Stimulated activated CD8-positive, alpha-beta memory T cell treated with anti-CD3 and anti-CD28 coated beads, Interleukin-15, amount 100 ng/mL, for 48 hours (primary cell): Measurements from ENCODE around the gene PPP2R2D.

Experiments
- DNase-seq, 2 donors: peaks; one replicate each; pipeline ENCODE4 v3.0.0-alpha.2; 2020; ENCODE audit warnings: low read depth in 2 of 2

The PPP2R2D gene

DNA sequence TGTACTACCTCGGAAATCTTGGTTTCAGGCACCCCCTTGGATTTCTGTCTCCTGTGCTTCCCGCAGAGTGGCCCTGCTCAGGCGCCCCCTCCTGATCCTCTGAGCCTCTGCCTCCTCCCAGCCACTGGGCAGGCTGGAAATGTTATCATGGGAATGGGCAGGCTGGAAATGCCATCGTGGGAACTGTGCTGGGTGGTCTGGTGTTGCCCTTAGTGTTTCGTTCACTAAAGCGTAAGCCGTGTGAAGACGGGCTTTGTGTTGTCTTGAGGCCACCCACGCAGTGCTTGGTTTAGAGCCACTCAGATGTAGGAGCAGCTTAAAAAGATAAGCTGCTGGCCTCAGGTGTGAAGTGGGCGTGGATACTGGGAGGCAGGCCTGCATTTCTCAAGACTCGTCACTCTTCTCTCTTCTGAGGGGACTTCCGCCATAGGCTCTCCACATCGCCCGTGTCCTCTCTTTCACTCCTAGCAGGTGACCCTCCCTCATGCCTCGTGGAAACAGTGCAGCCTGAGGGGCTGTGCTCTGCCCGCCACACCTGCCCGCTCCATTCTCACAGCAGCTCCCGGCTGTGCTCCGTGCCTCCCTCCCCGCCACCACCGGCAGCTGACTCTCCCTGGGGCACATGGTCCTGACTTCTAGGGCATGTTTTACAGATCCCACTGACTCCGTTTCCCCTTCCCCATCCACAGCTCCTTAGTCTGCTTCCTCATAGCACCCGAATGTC lies 28.5 kb downstream of the PPP2R2D start:
- no peak for DNase-seq

DNA sequence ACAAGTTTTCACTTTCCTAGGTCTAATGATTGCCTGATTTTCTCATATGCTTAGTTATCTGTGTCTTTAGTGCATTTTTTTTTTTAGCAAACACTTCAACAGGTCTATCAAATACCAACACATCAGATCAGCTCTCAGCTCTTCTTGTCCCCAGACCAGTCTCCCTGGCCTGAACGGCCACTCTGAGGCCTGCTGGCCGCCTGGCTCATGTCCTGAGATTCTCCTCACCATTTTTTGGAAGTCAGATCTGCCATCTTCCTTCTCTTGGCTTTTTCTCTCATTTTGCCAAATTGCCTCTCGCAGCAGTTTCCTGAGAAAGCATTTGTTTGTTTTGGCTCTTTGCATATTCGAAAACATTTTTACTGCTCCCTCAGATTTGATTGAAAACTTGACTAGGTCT lies 29.3 kb downstream of the PPP2R2D start:
- DNase-seq, result no peak

DNA sequence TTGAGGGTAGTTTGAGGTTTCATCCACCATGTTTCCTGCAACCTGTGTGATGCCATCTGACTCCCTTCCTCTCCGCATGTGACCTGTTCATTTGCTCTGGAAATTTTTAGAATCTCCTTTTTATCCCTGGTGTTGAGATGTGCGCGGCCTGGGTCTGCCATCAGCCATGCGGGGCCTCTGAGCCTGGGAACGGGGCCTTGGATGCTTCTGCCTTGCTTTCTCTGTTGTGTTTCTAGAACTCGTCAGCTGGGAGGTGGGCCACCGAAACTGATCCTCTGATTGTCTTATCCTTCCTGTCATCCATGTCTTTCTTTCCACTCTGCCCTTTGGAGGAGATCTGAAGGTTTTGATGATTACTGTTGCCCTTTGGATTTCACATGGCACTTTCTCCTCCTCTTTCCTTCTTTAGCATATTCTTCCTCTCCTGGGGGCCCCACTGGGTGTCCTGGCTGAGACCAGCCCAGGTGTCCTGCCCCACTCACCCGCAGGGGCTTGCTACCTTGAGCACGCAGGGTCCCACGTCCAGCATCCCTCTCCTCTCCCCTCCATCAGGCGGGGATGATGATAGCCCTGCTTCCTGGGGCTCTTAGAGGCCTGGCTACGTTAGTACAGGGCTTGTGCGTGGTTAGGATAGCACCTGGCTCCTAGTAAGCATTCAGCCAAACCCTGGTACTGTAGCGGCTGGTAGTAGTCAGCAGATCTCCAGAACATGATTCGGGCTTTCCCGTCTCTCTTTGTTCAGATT lies 29.9 kb downstream of the PPP2R2D start:
- DNase-seq, result no peak

DNA sequence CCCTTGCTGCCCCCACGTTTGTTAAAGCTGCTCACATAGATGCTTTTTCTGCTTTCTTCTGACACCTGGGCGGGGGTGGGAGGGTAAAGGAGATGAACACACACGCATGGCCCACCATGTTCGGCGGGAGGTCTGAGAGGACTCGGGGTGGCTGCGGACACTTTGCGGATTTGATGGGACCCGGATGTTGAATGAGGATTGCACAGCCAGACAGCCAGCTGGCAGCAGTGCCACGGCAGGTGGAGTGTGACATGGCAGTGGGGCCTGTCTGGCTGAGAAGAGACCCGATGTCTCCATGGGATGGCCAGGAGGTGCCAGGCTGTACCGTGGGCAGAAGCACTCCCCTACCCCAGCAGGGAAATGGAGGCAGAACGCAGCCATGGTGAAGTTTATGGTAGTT lies 31.2 kb downstream of the PPP2R2D start:
- DNase-seq, result no peak

DNA sequence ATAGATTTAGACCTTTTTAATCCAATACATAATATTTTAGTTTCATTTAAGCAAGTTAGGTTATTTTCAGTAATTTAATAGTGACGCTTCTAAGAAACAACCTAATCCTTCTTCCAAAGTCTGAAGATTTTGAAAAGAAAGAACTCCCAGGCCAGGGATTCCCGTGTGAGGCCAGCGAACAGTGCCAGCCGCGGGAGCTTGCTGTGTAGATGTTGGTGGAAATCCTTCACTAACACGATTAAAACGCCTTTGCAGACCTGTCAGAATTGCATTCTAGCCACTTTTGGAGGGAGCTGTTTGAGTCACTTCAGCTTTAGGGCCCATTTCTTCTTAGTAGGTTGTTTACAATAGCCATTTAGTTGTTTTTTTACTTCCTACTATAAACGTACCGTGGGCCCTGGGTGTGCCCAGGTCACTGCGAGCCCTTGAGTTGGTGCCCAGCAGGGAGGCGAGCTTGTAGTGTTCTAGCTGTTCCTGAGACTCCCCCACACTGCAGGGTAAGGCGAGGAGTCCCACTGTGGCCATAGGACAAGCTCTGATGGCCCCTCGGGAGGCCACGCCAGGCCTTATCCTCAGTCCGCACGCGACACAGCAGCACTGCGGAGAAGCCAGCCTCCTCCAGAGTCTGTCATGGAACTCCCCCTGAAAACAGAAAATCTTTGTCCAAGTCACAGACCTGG lies 32.3 kb downstream of the PPP2R2D start:
- no peak for DNase-seq

DNA sequence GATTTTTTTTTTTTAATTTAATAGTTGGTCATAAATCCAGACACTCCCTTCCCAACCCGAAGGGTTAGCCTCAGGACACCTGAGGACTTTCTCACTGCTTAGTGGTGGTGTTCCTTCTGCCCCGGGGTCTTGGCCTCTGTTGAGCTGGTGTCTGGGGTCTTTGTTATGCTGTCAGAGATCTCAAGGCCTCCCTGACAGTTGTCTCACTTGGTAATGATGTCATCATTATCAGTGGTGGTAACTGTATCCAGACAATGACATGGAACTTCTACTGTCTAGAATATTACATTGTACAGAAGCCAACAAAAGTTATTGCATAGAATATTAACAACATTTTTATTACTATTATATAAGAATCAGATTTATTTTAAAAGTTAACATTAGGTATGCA lies 32.9 kb downstream of the PPP2R2D start:
- DNase-seq, result no peak

DNA sequence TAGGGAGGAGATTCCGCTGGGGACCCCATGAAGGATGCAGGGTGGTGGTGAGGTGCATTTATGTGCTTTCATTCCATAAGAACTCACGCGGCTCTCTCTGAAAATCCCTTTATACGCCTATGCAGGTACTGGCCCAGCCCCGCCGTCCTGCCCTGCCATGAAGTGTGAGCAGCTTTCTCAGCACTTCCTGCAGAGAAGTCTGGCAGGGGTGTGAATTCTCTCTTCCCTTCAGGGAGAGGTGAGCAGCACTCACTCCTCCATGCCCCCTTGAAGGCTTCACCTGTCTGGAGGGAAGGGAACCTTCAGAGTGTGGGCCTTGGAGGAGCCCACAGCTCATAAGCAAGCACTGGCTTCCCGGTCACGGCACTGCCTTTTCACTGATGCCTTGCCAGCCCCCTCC lies 34.0 kb downstream of the PPP2R2D start:
- DNase-seq, result no peak

DNA sequence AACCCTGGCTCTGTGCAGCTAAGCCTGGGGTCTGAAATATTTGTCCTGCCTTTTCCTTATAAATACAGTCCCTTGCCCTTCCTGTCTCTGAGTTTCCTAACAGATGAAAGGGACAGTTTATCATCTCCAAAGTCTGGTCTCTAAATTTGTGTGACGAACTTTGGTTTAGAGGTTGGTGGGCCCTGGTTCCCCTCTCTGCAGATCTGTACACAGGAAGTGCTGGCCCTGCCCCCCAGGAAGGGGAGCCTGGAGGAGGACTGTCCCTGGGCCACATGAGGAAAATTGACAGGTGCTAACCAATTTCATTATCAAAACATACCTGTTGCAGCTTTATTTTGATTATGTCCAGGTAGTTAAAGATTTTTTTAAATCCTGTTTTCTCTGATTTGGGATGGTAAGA lies 34.5 kb downstream of the PPP2R2D start:
- no peak for DNase-seq

DNA sequence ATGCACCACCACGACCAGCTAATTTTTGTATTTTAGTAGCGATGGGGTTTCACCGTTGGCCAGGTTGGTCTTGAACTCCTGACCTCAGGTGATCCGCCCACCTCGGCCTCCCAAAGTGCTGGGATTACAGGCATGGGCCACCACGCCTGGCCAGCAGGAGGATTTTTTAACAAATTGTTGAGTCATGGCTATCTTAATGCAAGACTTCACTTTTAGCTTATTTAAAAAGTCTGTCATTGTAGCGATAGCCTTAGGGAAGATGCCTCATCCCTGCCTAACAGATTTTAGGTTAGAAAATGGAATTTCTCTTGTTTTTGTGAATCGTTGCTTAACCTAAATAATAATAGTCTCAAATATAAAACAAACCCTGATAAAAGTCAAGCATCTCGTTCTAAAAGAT lies 35.5 kb downstream of the PPP2R2D start:
- DNase-seq, result no peak

DNA sequence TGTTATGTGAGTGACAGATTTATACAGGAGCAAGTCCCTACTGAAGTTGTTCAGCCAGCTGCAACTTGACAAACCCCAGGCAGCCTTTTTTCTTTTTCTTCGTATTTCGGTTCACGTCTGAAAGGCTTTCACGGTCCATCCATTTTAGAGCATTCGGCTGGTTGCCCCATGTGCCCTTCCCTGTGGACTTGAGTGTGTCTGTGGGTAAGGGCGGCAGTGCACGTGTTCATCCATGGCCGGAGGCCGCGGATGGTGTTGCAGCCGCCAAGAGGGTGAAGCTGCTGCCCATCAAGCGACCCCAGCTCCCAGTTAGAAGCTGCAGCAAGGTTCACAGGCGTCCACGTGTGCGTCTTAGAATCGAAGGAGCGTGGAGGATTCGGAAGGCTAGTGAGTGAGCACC lies 35.9 kb downstream of the PPP2R2D start:
- DNase-seq, result no peak

DNA sequence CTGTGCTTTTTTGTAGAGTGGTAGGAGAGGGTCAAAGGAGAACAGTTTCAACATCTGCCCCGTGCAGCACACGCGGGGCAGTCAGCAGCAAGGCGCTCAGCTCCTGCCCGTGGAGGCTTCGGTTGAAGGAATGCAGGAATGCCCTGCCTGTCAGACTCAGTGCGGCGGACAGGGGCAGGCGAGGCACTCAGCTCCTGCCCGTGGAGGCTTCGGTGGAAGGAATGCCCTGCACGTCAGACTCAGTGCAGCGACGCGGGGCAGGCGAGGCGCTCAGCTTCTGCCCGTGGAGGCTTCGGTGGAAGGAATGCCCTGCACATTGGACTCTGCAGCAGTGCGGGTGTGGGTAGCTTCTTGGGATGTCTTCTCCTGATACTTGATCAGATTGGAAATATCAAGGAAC lies 37.0 kb downstream of the PPP2R2D start:
- no peak for DNase-seq

DNA sequence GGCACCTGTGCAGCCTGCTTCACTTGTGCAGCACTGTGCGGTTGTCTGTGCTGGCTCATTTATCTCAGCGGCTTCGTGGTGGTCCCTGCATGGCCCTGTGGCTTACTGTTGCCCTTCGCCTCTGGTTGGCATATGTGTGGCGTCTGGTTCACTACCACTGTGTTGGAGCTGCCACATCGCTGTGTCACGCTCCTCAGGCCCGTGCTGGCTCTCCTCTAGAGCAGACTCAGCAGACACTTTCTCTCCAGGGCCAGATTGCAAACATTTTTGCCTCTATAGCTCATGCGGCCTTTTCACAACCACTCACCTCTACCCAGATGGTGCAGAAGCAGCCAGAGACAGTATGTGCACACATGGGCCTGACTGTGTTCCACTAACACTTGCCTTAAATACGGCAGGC lies 37.9 kb downstream of the PPP2R2D start:
- no peak for DNase-seq

DNA sequence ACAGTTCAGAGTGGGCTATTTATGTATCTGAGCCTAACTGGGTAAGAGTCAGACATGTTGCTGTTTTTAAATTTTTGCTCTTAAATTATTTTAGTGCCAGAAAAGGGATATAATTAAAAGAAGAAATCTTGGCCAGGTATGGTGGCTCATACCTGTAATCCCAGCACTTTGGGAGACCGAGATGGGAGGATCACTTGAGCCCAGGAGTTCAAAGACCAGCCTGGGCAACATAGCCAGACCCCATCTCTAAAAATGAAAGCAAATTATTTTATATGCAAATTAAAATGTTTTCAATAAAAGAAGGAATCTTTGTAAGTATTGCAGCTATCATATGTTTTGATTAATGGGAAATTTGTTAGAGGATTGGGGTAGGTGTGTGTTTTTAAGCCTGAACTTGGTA lies 41.6 kb downstream of the PPP2R2D start:
- DNase-seq, result no peak

DNA sequence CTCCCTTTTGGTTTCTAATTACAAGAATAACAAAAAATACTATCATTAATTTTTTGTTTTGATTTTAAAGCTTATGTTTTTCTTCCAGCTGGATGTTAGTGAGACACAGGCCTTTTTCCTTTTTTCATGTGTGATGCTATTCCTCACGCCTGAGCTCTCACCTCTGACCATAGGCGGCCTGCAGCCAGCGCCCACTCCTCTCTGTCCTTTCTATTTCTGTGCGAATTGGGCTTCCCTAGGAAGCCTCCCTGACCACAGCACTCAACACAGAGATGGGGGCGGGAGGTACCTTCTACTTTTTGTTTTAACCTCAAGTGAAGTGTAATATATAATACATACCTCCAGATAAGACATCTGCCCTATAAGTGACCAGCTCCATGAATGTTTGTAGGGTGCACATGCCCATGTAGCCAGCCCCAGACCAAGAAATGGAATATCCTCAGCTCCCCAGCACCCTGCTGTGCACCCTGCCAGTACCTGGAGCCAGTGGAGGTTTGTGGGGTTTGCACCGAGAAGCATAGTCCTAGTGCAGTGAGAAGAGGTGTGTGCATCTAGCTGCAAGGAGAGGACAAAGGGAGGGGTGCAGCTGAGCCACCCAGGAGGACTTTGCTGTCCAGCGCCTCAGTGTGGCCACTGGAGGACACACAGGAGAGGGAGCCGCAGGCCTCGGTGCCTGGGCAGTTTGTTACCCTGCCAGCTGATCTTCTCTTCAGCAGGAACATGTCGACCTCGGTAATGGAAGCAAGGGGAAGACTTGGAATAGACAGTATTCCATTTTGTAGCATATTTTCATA lies 42.4 kb downstream of the PPP2R2D start:
- DNase-seq, result no peak

DNA sequence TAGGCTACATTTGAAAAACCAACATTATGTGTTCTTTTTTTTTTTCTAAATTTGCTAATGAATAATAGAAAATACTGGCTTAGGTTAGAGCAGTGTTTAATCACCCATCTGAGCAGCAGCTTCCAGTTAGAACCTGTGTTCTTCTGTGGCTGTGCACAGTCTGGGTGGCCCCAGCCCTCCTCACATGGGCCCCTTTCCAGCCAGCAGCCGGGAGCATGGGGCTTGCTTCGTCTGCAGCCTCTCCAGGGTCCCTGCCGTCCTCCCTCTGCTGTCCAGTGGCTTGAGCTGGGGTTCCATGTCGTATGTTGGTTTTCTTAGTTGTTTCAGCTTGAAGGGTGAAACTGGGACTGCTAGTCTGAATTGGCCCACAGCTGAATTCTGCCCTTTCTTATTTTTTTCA lies 43.6 kb downstream of the PPP2R2D start:
- no peak for DNase-seq

DNA sequence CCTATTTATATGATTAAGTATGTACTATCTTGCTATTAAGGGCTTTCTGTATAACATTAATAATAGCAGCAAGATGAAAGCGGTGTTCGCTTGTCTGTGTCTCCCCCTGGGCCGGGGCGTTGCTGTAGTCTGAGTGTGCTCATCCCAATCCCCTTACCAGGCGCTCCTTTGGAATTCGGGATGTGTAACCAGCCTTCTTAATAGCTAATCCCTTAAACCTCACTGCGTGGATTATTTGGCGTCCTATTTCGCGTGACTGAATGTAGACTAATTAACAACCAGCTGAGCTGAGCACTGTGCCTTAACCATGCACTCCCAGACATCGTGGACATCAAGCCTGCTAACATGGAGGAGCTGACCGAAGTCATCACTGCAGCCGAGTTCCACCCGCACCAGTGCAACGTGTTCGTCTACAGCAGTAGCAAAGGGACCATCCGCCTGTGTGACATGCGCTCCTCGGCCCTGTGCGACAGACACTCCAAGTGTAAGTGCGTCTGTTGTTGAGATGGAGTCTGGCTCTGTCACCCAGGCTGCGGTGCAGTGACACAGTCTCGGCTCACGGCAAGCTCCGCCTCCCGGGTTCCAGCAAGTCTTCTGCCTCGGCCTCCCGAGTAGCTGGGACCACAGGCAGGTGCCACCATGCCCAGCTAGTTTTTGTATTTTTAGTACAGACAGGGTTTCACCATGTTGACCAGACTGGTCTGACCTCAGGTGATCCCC lies 44.3 kb downstream of the PPP2R2D start:
- DNase-seq, result no peak

DNA sequence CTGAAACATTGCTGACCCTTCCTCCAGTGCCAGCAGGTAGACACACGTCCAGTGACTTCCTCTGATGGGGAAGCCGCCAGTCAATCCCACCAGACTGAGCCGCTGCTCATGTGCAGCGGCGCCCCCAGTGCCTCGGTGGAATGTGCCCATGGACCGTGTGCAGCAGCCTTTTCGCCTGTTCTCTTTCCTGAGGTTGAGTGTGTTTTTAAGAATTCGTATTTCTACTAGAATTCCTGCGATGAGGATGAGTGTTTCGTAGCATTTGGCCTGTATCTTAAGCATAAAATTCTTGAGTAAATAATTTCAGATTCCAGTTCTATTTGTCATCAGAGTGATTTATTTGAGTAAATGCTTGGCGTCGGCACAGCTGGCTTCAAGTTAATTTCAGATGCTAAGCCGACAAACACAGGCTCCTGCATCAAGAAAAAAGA lies 45.5 kb downstream of the PPP2R2D start:
- no peak for DNase-seq

DNA sequence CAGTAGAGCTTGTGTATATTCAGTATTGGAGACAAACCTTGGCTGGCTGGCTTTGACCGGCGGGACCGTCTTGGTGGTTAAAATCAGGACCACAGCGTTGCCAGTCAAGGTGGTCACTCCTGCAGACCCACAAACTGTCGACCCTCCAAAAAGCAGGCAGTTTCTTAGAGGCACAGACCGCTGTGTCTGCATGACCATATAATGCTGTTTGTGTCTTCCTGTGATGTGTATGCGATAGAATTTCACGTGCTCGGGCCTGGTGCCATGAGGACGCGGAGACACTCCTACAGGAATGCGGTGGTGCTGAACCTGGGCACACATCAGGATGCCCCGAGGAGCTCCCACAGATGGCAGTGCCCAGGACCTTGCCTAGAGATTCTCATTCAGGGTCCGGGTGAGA lies 46.1 kb downstream of the PPP2R2D start:
- no peak for DNase-seq

DNA sequence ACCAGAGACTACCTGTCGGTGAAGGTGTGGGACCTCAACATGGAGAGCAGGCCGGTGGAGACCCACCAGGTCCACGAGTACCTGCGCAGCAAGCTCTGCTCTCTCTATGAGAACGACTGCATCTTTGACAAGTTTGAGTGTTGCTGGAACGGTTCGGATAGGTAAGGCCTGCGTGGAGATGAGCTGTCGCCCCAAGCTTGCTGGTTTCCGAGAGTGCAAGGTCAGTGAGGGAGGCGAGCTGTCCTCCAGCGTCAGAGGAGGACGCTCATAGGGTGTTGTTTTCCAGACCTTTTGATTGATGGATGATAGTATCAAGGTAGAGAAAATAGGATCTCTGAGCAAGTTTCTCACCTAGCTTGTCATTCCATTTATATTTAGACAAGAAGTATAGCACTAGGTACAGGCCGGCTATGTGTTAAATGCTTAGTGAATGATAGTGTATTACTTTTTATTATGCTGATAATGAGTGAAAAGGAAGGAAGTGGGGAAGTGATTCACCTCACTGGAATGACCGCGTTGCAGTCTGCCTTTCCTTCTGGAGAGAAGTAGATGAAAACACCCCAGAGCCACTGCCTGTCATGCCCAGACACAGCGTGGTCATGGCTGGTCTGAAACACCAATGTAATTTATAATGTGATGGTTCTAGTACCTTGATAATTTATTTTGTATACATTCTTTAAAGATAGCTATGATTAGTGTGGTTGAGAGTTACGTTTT lies 47.0 kb downstream of the PPP2R2D start:
- DNase-seq, result no peak

DNA sequence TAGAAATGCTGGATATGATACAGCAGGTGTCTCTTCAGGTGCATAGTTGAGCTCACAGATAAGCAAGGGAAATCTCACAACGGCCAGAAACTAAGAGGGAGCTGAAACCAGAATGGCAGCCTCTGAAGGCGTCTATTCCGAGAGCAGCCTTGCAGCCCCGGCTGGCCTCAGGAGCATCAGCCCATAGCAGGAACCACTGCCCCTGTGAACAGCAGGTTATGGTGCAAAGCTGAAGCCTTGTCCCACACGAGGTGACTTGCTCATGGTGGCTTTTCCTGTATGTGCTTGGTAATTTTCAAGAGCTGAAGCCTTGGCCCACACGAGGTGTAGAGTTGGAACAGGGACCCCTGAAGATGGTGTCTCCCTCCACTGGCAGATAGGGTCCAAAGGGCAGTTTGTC lies 47.7 kb downstream of the PPP2R2D start:
- no peak for DNase-seq
